SK-N-MC (cell line): ENCODE data around the gene RAI14.

ENCODE experiments used
- EZH2 ChIP-seq: fragments of 200-600 bp; sonication (generic); IDR thresholded peaks from one replicate; pipeline ENCODE4 v1.6.1; 2017; ENCODE audit warnings: antibody characterized with exemption
- FOXP2 ChIP-seq: optimal IDR thresholded peaks from 2 replicates; pipeline ENCODE3; 2011; ENCODE audit warnings: mild to moderate bottlenecking, moderate library complexity; ENCODE audit not compliant: insufficient read depth; ENCODE audit errors: extremely low read length, control extremely low read depth
- POLR2AphosphoS5 ChIP-seq: IDR thresholded peaks from 2 replicates; pipeline ENCODE4 v1.6.1; 2012; ENCODE audit warnings: mild to moderate bottlenecking, low read depth, low read length, borderline replicate concordance

DNA sequence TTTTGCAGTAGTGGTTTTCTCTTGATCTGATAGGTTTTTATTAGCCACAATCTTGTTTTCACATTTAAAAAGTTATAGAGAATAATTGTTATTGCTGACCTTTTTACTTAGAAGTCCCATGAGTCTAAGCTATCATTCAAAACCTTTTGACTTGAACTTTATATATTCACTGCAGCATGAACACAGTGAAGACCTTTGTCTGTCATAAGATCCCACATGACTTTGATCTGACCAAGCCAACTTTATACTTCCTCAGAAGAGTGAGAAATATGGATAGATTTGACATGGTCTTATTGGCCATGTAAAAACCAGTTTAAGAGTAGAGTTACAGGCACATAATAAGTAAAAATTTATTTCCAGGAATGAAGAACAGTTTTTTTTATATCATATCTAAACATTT, 225.1 kb downstream of the RAI14 start:
- no peak for TF ChIP-seq POLR2AphosphoS5
- no peak for TF ChIP-seq EZH2
- no peak for TF ChIP-seq FOXP2
